Lower leg skin (tissue), 3 donors: Measurements from ENCODE around the gene RNF111.

Source experiments
- POLR2A ChIP-seq, 2 donors: fragments of 450-650 bp; IDR thresholded peaks; one replicate each; pipeline ENCODE4 v1.6.1; 2016 to 2017; ENCODE audit warnings: antibody characterized with exemption in 2 of 2, mild to moderate bottlenecking in 1 of 2, moderate library complexity in 1 of 2
- TF ChIP-seq, protein P1 (sequence below), 3 donors: fragments of 450-650 bp; IDR thresholded peaks; one replicate each; pipeline ENCODE4 v1.5.1; 2016; ENCODE audit warnings: antibody characterized with exemption in 3 of 3, mild to moderate bottlenecking in 3 of 3, moderate library complexity in 2 of 3

GRCh38 chr15:58952751-58953150 is 34.7 kb upstream of the RNF111 start:
- TF ChIP-seq, protein P1, sequence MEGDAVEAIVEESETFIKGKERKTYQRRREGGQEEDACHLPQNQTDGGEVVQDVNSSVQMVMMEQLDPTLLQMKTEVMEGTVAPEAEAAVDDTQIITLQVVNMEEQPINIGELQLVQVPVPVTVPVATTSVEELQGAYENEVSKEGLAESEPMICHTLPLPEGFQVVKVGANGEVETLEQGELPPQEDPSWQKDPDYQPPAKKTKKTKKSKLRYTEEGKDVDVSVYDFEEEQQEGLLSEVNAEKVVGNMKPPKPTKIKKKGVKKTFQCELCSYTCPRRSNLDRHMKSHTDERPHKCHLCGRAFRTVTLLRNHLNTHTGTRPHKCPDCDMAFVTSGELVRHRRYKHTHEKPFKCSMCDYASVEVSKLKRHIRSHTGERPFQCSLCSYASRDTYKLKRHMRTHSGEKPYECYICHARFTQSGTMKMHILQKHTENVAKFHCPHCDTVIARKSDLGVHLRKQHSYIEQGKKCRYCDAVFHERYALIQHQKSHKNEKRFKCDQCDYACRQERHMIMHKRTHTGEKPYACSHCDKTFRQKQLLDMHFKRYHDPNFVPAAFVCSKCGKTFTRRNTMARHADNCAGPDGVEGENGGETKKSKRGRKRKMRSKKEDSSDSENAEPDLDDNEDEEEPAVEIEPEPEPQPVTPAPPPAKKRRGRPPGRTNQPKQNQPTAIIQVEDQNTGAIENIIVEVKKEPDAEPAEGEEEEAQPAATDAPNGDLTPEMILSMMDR (IDR thresholded peaks at IDR 0.05): no peak
- no peak for TF ChIP-seq POLR2A (IDR thresholded peaks at IDR 0.05)
